SK-N-SH (cell line): ENCODE results near the gene FREY1. TPM values are rescaled to one million over a fixed set of nuclear protein-coding genes. Genes with fewer than 3 reads are reported as not detected.

Source experiments
- CTCF ChIA-PET: fragments of 300-600, 350-600 bp; formaldehyde crosslinking; extraction: SDS; loops from one replicate; lab custom pipeline; 2021; lab: Yijun Ruan, JAX
- POLR2A ChIA-PET: fragments of 350-600 bp; sonication (Branson Sonifier 250); formaldehyde crosslinking; extraction: SDS; loops from one replicate; lab custom pipeline; 2020; ENCODE audit warnings: antibody characterized with exemption, inconsistent platforms; lab: Yijun Ruan, JAX
- DNase-seq: peaks from one replicate; pipeline ENCODE4 v3.0.0; 2012
- H2AFZ ChIP-seq: fragments of 200-600 bp; sonication (generic); 2 replicates; pipeline ENCODE4 v1.8.1; 2016; ENCODE audit warnings: antibody characterized with exemption, mild to moderate bottlenecking, low read depth
- H3F3A ChIP-seq: fragments of 200-600 bp; sonication (generic); replicated peaks from 2 replicates; pipeline ENCODE3; 2016; ENCODE audit warnings: antibody characterized with exemption, mild to moderate bottlenecking; ENCODE audit not compliant: insufficient read depth
- H3K27ac ChIP-seq, 2 experiments: fragments of 200-500 bp in 1 of 2; fragments of 200-600 bp in 1 of 2; sonication (Bioruptor generic) in 1 of 2; sonication (generic), shearing (Covaris generic) in 1 of 2; 2 replicates each; pipeline versions ENCODE4 v1.5.1 to v1.6.1; 2014 to 2016; ENCODE audit warnings: low read depth in 2 of 2, inconsistent platforms in 1 of 2, low read length in 1 of 2, mild to moderate bottlenecking in 1 of 2, mixed read lengths in 1 of 2
- H3K27me3 ChIP-seq: fragments of 200-600 bp; sonication (generic), shearing (Covaris generic); 2 replicates; pipeline ENCODE4 v1.6.1; 2016; ENCODE audit warnings: mixed run types; ENCODE audit not compliant: insufficient read depth
- H3K36me3 ChIP-seq, 2 experiments: fragments of 200-500 bp in 1 of 2; fragments of 200-600 bp in 1 of 2; sonication (Bioruptor generic) in 1 of 2; sonication (generic) in 1 of 2; replicated peaks in 1 of 2; 2 replicates each; pipeline versions ENCODE3 to v1.5.1; 2014 to 2016; ENCODE audit warnings: low read length in 1 of 2, mild to moderate bottlenecking in 1 of 2; ENCODE audit not compliant: insufficient read depth in 2 of 2, control insufficient read depth in 1 of 2
- H3K4me1 ChIP-seq, 2 experiments: fragments of 200-500 bp in 1 of 2; fragments of 200-600 bp in 1 of 2; sonication (Bioruptor generic) in 1 of 2; sonication (generic), shearing (Covaris generic) in 1 of 2; 2 replicates each; pipeline versions ENCODE4 v1.5.1 to v1.6.1; 2014 to 2016; ENCODE audit warnings: low read depth in 1 of 2, low read length in 1 of 2, mixed run types in 1 of 2; ENCODE audit not compliant: insufficient read depth in 2 of 2, control insufficient read depth in 1 of 2
- H3K4me2 ChIP-seq: fragments of 200-600 bp; sonication (generic), shearing (Covaris generic); 2 replicates; pipeline ENCODE4 v1.6.1; 2017; ENCODE audit warnings: mixed run types
- H3K4me3 ChIP-seq, 2 experiments: fragments of 200-500 bp in 1 of 2; fragments of 200-600 bp in 1 of 2; sonication (Bioruptor generic) in 1 of 2; sonication (generic), shearing (Covaris generic) in 1 of 2; 2 replicates each; pipeline versions ENCODE4 v1.5.1 to v1.8.1; 2014 to 2016; ENCODE audit warnings: low read depth in 2 of 2, inconsistent platforms in 1 of 2, low read length in 1 of 2, mild to moderate bottlenecking in 1 of 2, mixed read lengths in 1 of 2, moderate library complexity in 1 of 2
- H3K79me2 ChIP-seq: fragments of 200-600 bp; sonication (generic); 2 replicates; pipeline ENCODE4 v1.8.1; 2017; ENCODE audit warnings: mild to moderate bottlenecking; ENCODE audit not compliant: insufficient read depth
- H3K9ac ChIP-seq: fragments of 200-600 bp; sonication (generic); 2 replicates; pipeline ENCODE4 v1.6.1; 2017; ENCODE audit warnings: mixed run types
- H3K9me2 ChIP-seq: fragments of 200-600 bp; sonication (generic); 2 replicates; pipeline ENCODE4 v1.6.1; 2017; ENCODE audit warnings: mixed run types
- H3K9me3 ChIP-seq: fragments of 200-600 bp; sonication (generic); 2 replicates; pipeline ENCODE4 v1.6.1; 2017; ENCODE audit warnings: mixed run types, mild to moderate bottlenecking, moderate library complexity
- H4K20me1 ChIP-seq: fragments of 200-600 bp; sonication (generic); 2 replicates; pipeline ENCODE4 v1.6.1; 2017; ENCODE audit warnings: mild to moderate bottlenecking, mixed run types; ENCODE audit not compliant: insufficient read depth
- ELF1 ChIP-seq: IDR thresholded peaks from 2 replicates; pipeline ENCODE4 v1.4.0; 2012
- GATA2 ChIP-seq: sonication (generic); formaldehyde crosslinking; IDR thresholded peaks from 2 replicates; pipeline ENCODE4 v1.5.0; 2020; ENCODE audit warnings: mild to moderate bottlenecking, missing genetic modification reagents
- MEF2A ChIP-seq: IDR thresholded peaks from 2 replicates; pipeline ENCODE4 v1.4.0; 2012; ENCODE audit warnings: low read depth, borderline replicate concordance
- MXI1 ChIP-seq: IDR thresholded peaks from 2 replicates; pipeline ENCODE4 v1.6.1; 2012; ENCODE audit warnings: mild to moderate bottlenecking, low read depth, low read length, improper control_type of control experiment
- NRF1 ChIP-seq: IDR thresholded peaks from 2 replicates; pipeline ENCODE4 v1.6.1; 2012; ENCODE audit warnings: low read depth, mild to moderate bottlenecking, low read length
- RAD21 ChIP-seq: IDR thresholded peaks from 2 replicates; pipeline ENCODE4 v1.6.1; 2012; ENCODE audit warnings: mild to moderate bottlenecking, low read length
- SIN3A ChIP-seq: IDR thresholded peaks from 2 replicates; pipeline ENCODE4 v1.6.1; 2012; ENCODE audit warnings: low read depth, mild to moderate bottlenecking, low read length, moderate library complexity, borderline replicate concordance
- TAF1 ChIP-seq: IDR thresholded peaks from 2 replicates; pipeline ENCODE4 v1.6.1; 2012; ENCODE audit warnings: low read depth, mild to moderate bottlenecking, low read length, moderate library complexity, borderline replicate concordance
- TEAD4 ChIP-seq: IDR thresholded peaks from 2 replicates; pipeline ENCODE4 v1.4.0; 2012; ENCODE audit warnings: mild to moderate bottlenecking, borderline replicate concordance; ENCODE audit not compliant: insufficient read depth
- WGBS: methylation state at CpG from one replicate; pipeline ENCODE4 v1.1.6; 2017; ENCODE audit warnings: low lambda C conversion rate; 5-methylcytosine and 5-hydroxymethylcytosine counted together
- polyA plus RNA-seq, 3 experiments: library from polyadenylated mRNA; depleted of rRNA; stranded (reverse); fragments of >200 nt; gene quantifications; 2 replicates each; pipeline ENCODE4 v1.2.3, GENCODE V29; 2012
- TF ChIP-seq, protein P1 (sequence below): IDR thresholded peaks from 2 replicates; pipeline ENCODE4 v1.6.1; 2012; ENCODE audit warnings: mild to moderate bottlenecking, low read depth, low read length, moderate library complexity
- TF ChIP-seq, protein P2 (sequence below): IDR thresholded peaks from 2 replicates; pipeline ENCODE4 v1.4.0; 2012; ENCODE audit warnings: low read depth, borderline replicate concordance

FREY1 gene
- polyA plus RNA-seq, 1 of the 3 experiments (the other 2 are of a cell fraction), result 0.30 TPM

DNA sequence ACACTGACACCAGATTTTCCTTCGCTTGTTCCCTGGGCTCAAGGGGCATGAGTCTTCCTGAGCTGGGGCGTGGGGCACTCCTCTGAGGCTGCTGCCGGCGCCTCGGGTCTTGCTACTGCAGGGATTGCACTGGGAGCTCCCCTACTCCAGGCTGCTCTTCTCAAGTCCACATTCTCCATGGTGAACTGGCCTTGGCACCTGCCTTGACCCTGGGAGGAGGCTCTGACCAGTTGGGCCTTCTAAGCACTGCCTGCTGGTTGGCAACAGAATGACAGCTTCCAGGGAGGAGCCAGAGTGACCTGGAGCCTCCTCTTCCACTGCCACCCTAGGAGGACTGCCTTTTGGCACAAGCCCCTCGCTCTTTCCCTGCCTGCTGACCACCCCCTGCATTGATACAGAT is 9.5 kb downstream of the FREY1 start:
- WGBS, result 76% methylated on average over 2 of the region's 6 CpGs
- H3K4me3 ChIP-seq, result no peak overlapping the region
- no peak overlapping the region for H3K4me2 ChIP-seq

DNA sequence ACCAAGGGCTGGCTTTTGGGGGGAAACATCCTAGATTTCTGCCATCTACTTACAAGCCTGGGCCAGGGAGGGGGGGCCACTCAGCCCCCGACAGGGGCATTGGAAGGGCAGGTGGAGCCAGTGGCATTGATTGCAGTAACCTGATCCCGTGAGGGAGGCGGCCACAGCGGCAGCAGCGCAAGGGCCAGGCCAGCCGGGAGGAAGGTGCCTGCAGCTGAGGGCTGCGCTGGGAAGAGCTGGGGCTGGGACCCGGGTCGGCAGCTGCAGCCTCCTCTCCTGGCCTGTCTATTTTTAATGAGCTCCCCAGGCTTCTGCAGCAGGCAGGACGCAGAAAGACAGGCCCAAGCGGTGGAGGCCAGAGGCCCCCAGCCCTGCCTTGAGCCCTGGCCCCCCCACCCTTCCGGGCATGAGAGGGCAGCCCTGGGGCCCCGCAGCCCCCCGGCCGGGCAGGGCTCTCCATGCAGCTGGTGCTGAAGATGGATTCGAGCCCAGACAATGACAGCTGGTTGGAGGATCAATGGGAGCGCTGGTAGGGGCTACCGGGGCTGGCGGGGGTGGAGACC is 10.6 kb downstream of the FREY1 start:
- H3F3A ChIP-seq, result no peaks in the 10 kb centered on the region
- TF ChIP-seq, protein P1, sequence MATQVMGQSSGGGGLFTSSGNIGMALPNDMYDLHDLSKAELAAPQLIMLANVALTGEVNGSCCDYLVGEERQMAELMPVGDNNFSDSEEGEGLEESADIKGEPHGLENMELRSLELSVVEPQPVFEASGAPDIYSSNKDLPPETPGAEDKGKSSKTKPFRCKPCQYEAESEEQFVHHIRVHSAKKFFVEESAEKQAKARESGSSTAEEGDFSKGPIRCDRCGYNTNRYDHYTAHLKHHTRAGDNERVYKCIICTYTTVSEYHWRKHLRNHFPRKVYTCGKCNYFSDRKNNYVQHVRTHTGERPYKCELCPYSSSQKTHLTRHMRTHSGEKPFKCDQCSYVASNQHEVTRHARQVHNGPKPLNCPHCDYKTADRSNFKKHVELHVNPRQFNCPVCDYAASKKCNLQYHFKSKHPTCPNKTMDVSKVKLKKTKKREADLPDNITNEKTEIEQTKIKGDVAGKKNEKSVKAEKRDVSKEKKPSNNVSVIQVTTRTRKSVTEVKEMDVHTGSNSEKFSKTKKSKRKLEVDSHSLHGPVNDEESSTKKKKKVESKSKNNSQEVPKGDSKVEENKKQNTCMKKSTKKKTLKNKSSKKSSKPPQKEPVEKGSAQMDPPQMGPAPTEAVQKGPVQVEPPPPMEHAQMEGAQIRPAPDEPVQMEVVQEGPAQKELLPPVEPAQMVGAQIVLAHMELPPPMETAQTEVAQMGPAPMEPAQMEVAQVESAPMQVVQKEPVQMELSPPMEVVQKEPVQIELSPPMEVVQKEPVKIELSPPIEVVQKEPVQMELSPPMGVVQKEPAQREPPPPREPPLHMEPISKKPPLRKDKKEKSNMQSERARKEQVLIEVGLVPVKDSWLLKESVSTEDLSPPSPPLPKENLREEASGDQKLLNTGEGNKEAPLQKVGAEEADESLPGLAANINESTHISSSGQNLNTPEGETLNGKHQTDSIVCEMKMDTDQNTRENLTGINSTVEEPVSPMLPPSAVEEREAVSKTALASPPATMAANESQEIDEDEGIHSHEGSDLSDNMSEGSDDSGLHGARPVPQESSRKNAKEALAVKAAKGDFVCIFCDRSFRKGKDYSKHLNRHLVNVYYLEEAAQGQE, result peak; percentile 78
- 0 out of 2 replicates have a peak, but pooled peaks have one; percentile 28 for TF ChIP-seq MXI1
- TF ChIP-seq MEF2A, result no peak
- TF ChIP-seq RAD21, result 0 out of 2 replicates have a peak, but pooled peaks have one; percentile 6
- no peak for TF ChIP-seq TAF1
- TF ChIP-seq, all 33 proteins: peak for 3
- ChIA-PET CTCF (interaction anchor here (1.6 to 4.6 kb wide), 4 partner anchors 15 to 110 kb away, joined by 7 to 31 read pairs (median 14); no protein-coding TSS in a partner anchor), POLR2A (interaction anchor here (1.2 kb wide), 1 partner anchor 16 kb away, joined by 5 read pairs; no protein-coding TSS in a partner anchor)
- no peaks in the 10 kb centered on the region for H3K27me3 ChIP-seq
- peaks cover 7% of the 10 kb centered on the region; the same call in 1 of the 2 replicates for H4K20me1 ChIP-seq
- peak overlapping the region in 1 of 2 experiments; percentile 50; a peak in 2 of 4 replicates for H3K27ac ChIP-seq
- H3K4me2 ChIP-seq, result no peak overlapping the region
- WGBS, result 44% methylated on average over 5 of the region's 19 CpGs
- no peak overlapping the region for H2AFZ ChIP-seq
- H3K4me3 ChIP-seq, result no peak overlapping the region
- H3K36me3 ChIP-seq, result no peaks in the 10 kb centered on the region
- no peaks in the 10 kb centered on the region for H3K9me2 ChIP-seq
- H3K9ac ChIP-seq, result no peak overlapping the region
- no peaks in the 10 kb centered on the region for H3K79me2 ChIP-seq
- H3K9me3 ChIP-seq, result no peaks in the 10 kb centered on the region
- peaks cover 11 to 43% of the 10 kb centered on the region in 2 experiments; a peak in 2 of 4 replicates for H3K4me1 ChIP-seq
- DNase-seq, result peak; percentile 73

More for the DNA sequence above, 9.5 kb downstream of the FREY1 start:
- H2AFZ ChIP-seq, result no peak overlapping the region
- H3K27me3 ChIP-seq, result no peaks in the 10 kb centered on the region
- no peaks in the 10 kb centered on the region for H3F3A ChIP-seq
- POLR2A ChIA-PET, result no interaction called here
- H3K9ac ChIP-seq, result no peak overlapping the region
- H3K9me2 ChIP-seq, result no peaks in the 10 kb centered on the region
- peaks cover 11 to 45% of the 10 kb centered on the region in 2 experiments; a peak in 2 of 4 replicates for H3K4me1 ChIP-seq
- no peak overlapping the region for H3K27ac ChIP-seq
- no peaks in the 10 kb centered on the region for H3K9me3 ChIP-seq
- H3K79me2 ChIP-seq, result no peaks in the 10 kb centered on the region
- CTCF ChIA-PET, result interaction anchor here (1.0 to 4.6 kb wide), 8 partner anchors 10 to 223 kb away, joined by 3 to 31 read pairs (median 6); partner anchors contain the start of gene PHF21A
- H4K20me1 ChIP-seq, result peaks cover 9% of the 10 kb centered on the region; the same call in 1 of the 2 replicates
- DNase-seq, result peak; percentile 33
- TF ChIP-seq GATA2 (CRISPR knock-in tag) (no peak), TEAD4 (no peak), ELF1 (no peak), SIN3A (no peak), RAD21 (no peak), NRF1 (no peak)
- TF ChIP-seq, protein P2, sequence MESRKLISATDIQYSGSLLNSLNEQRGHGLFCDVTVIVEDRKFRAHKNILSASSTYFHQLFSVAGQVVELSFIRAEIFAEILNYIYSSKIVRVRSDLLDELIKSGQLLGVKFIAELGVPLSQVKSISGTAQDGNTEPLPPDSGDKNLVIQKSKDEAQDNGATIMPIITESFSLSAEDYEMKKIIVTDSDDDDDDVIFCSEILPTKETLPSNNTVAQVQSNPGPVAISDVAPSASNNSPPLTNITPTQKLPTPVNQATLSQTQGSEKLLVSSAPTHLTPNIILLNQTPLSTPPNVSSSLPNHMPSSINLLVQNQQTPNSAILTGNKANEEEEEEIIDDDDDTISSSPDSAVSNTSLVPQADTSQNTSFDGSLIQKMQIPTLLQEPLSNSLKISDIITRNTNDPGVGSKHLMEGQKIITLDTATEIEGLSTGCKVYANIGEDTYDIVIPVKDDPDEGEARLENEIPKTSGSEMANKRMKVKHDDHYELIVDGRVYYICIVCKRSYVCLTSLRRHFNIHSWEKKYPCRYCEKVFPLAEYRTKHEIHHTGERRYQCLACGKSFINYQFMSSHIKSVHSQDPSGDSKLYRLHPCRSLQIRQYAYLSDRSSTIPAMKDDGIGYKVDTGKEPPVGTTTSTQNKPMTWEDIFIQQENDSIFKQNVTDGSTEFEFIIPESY, result no peak
- H3K36me3 ChIP-seq, result no peaks in the 10 kb centered on the region
